BE2C (cell line): ENCODE measurements around the gene AACS.
"Not testable (repeated sequence)": the region's sequence is repeated elsewhere in the genome, so short reads cannot be mapped to it uniquely, and the experiment has no call there.

Experiments used
- DNase-seq: peaks from one replicate; pipeline ENCODE4 v3.0.0-alpha.2; 2020
- H3K27me3 ChIP-seq: fragments of 250-450 bp; sonication (Bioruptor Pico); 2 replicates; pipeline ENCODE4 v1.5.1; 2020; ENCODE audit warnings: mild to moderate bottlenecking
- H3K36me3 ChIP-seq: fragments of 250-450 bp; sonication (Bioruptor Pico); 2 replicates; pipeline ENCODE4 v1.5.1; 2020; ENCODE audit warnings: mild to moderate bottlenecking
- H3K4me1 ChIP-seq: fragments of 250-450 bp; sonication (Bioruptor Pico); 2 replicates; pipeline ENCODE4 v1.5.1; 2020
- H3K4me3 ChIP-seq: 2 replicates; pipeline ENCODE4 v1.5.1; 2011; ENCODE audit warnings: low read depth, low read length
- H3K9me3 ChIP-seq: fragments of 250-450 bp; sonication (Bioruptor Pico); 2 replicates; pipeline ENCODE4 v1.5.1; 2020
- CTCF ChIP-seq: IDR thresholded peaks from 2 replicates; pipeline ENCODE4 v1.5.1; 2012; ENCODE audit warnings: mild to moderate bottlenecking, low read depth, low read length

The AACS gene

GRCh38 chr12:125053821-125054220, 11.4 kb upstream of the AACS start:
- H3K27me3 ChIP-seq = no peaks in the 10 kb centered on the region

GRCh38 chr12:125055591-125055990, 9.6 kb upstream of the AACS start:
- Histone ChIP-seq H3K27me3 (no peaks in the 10 kb centered on the region), H3K4me1 (no peaks in the 10 kb centered on the region), H3K36me3 (no peaks in the 10 kb centered on the region), H3K4me3 (no peak overlapping the region), H3K9me3 (no peaks in the 10 kb centered on the region)
- no peak for TF ChIP-seq CTCF
- no peak for DNase-seq

More at GRCh38 chr12:125053821-125054220, 11.4 kb upstream of the AACS start:
- H3K4me1 ChIP-seq = no peaks in the 10 kb centered on the region
- TF ChIP-seq CTCF = no peak
- H3K36me3 ChIP-seq = no peaks in the 10 kb centered on the region
- DNase-seq = no peak
- H3K4me3 ChIP-seq = no peak overlapping the region
- H3K9me3 ChIP-seq = no peaks in the 10 kb centered on the region

- TF ChIP-seq CTCF = no peak
- no peaks in the 10 kb centered on the region for H3K4me1 ChIP-seq
- no peak overlapping the region for H3K4me3 ChIP-seq
- no peaks in the 10 kb centered on the region for H3K9me3 ChIP-seq
- no peaks in the 10 kb centered on the region for H3K36me3 ChIP-seq
- DNase-seq = peak; percentile 35
- H3K27me3 ChIP-seq = no peaks in the 10 kb centered on the region
Observed at GRCh38 chr12:125056306-125056705, 8.9 kb upstream of the AACS start.

GRCh38 chr12:125057708-125058107, 7.5 kb upstream of the AACS start:
- Histone ChIP-seq H3K4me3 (no peak overlapping the region), H3K36me3 (no peaks in the 10 kb centered on the region), H3K27me3 (no peaks in the 10 kb centered on the region), H3K4me1 (no peaks in the 10 kb centered on the region), H3K9me3 (no peaks in the 10 kb centered on the region)
- no peak for TF ChIP-seq CTCF
- no peak for DNase-seq

- Histone ChIP-seq H3K9me3 (no peaks in the 10 kb centered on the region), H3K4me1 (no peaks in the 10 kb centered on the region; the same call in 1 of the 2 replicates), H3K36me3 (no peaks in the 10 kb centered on the region), H3K27me3 (no peaks in the 10 kb centered on the region), H3K4me3 (no peak overlapping the region)
- no peak for TF ChIP-seq CTCF
- DNase-seq = no peak
Observed at GRCh38 chr12:125061229-125061628, 4.0 kb upstream of the AACS start.

GRCh38 chr12:125063522-125063921, 1.7 kb upstream of the AACS start:
- not testable (repeated sequence) for DNase-seq, H3K4me1 ChIP-seq, H3K36me3 ChIP-seq, H3K4me3 ChIP-seq, H3K9me3 ChIP-seq, H3K27me3 ChIP-seq

GRCh38 chr12:125064492-125064891, 743 bp upstream of the AACS start:
- H3K36me3 ChIP-seq = no peaks in the 10 kb centered on the region
- DNase-seq = no peak
- H3K4me3 ChIP-seq = peak overlapping the region; percentile 86
- no peak for TF ChIP-seq CTCF
- H3K9me3 ChIP-seq = no peaks in the 10 kb centered on the region
- peaks cover 3% of the 10 kb centered on the region; the same call in 1 of the 2 replicates for H3K4me1 ChIP-seq
- H3K27me3 ChIP-seq = no peaks in the 10 kb centered on the region
